ENCODE measurements around the gene ABCD2. TPM values are rescaled to one million over a fixed set of nuclear protein-coding genes. Genes with fewer than 3 reads are reported as not detected.

The ABCD2 gene
- total RNA-seq, 4 donors from 2014 or later = 0.33 to 0.81 (median 0.63) TPM

DNA sequence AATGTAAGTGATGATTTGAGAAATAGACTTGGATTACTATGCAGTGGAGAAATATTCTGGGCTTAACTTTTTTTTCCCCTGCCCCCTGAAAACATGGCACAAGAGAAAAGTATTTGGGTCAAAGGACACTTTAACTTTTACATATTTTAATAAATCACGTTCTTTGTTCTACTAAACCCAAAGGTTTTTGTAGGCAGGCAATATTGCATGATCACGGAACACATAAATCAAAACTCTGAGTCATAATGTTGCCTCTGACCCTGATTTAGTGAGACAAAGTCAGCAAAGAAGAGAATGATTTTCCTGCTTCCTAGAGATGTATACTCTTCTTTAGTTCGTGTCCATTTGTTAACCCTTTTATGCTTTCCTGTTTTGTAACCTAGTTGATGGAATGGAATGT lies 38.0 kb downstream of the ABCD2 start:
- Histone ChIP-seq H3K36me3 (no peaks in the 10 kb centered on the region), H3K27ac (no peak overlapping the region), H3K9me3 (no peaks in the 10 kb centered on the region), H3K4me1 (no peaks in the 10 kb centered on the region), H3K27me3 (no peaks in the 10 kb centered on the region), H3K4me3 (replicated peaks in 1 of 3) (no peak overlapping the region)
- no peak for DNase-seq
- TF ChIP-seq POLR2A (IDR thresholded peaks at IDR 0.05) = no peak
- TF ChIP-seq, protein P1, sequence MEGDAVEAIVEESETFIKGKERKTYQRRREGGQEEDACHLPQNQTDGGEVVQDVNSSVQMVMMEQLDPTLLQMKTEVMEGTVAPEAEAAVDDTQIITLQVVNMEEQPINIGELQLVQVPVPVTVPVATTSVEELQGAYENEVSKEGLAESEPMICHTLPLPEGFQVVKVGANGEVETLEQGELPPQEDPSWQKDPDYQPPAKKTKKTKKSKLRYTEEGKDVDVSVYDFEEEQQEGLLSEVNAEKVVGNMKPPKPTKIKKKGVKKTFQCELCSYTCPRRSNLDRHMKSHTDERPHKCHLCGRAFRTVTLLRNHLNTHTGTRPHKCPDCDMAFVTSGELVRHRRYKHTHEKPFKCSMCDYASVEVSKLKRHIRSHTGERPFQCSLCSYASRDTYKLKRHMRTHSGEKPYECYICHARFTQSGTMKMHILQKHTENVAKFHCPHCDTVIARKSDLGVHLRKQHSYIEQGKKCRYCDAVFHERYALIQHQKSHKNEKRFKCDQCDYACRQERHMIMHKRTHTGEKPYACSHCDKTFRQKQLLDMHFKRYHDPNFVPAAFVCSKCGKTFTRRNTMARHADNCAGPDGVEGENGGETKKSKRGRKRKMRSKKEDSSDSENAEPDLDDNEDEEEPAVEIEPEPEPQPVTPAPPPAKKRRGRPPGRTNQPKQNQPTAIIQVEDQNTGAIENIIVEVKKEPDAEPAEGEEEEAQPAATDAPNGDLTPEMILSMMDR (IDR thresholded peaks at IDR 0.05) = no peak
- intact Hi-C loops (cut with DNase I) = no loop called here
- 48 to 60% methylated on average over 3 of the region's 3 CpGs for WGBS, 2 donors

DNA sequence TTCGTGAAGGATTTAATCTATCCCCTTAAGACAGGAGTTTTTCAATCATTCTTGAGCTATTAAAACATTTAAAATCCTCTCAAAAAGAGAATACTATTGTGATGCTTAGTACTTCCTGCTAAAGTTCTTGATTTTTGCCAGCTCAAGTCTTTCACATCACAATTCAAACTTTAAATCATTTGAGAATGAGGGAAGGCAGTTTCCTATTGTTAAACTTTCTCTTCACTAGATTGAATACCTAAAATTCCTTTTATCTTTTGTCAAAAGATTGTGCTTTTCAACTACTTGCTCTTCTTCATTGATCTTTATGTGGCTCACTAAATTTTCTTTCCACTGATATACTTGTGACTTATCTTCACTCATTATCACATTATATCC lies 44.1 kb downstream of the ABCD2 start:
- no peak for DNase-seq
- H3K9me3 ChIP-seq = no peaks in the 10 kb centered on the region
- no peaks in the 10 kb centered on the region for H3K27me3 ChIP-seq
- intact Hi-C loops (cut with DNase I) = no loop called here
- H3K27ac ChIP-seq = no peak overlapping the region
- TF ChIP-seq, protein P1 (IDR thresholded peaks at IDR 0.05) = no peak
- no peak for TF ChIP-seq POLR2A (IDR thresholded peaks at IDR 0.05)
- no peaks in the 10 kb centered on the region for H3K4me1 ChIP-seq
- H3K36me3 ChIP-seq = no peaks in the 10 kb centered on the region
- WGBS, 2 donors = 54 to 55% methylated on average over 1 of the region's 1 CpG
- no peak overlapping the region for H3K4me3 ChIP-seq (replicated peaks in 1 of 3)

DNA sequence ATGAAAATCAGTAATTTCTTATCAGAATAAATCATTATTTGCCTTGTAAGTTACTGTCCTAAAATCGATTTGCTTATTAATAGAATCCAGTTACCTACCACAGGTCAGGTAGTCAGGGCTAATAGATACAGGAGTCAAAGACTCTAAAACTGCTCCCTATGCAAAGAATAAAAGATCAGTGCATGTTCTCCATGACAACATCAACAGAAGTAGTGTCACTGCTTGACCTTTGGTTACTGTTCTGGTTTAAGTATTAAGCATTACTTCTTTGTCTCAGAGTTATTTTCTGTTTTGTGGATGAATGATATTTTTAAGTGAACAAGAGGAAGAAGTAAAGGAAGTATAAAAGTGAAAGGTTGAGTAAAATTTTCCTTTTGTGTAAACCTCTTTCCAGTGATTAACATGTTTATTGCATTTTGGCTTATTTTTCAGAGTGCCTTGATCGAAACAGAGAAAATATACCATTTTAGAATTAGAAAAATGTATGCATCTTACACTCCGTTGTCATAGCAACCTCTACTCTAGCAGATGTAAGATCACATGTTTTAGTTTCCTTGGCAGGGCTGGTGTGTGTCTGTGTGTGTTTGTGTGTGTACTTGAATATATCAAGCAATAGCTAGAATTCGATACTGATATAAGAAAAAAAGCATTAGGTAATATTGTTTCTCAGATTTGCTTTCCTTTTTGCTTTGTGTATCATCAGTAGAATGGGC lies 44.7 kb downstream of the ABCD2 start:
- TF ChIP-seq, protein P1 (IDR thresholded peaks at IDR 0.05) = no peak
- TF ChIP-seq POLR2A (IDR thresholded peaks at IDR 0.05) = no peak
- no peak overlapping the region for H3K27ac ChIP-seq
- intact Hi-C loops (cut with DNase I) = no loop called here
- no peaks in the 10 kb centered on the region for H3K36me3 ChIP-seq
- H3K4me3 ChIP-seq (replicated peaks in 1 of 3) = no peak overlapping the region
- H3K4me1 ChIP-seq = no peaks in the 10 kb centered on the region
- no peak for DNase-seq
- H3K9me3 ChIP-seq = no peaks in the 10 kb centered on the region
- WGBS, 2 donors = 74 to 75% methylated on average over 4 of the region's 4 CpGs
- H3K27me3 ChIP-seq = no peaks in the 10 kb centered on the region

DNA sequence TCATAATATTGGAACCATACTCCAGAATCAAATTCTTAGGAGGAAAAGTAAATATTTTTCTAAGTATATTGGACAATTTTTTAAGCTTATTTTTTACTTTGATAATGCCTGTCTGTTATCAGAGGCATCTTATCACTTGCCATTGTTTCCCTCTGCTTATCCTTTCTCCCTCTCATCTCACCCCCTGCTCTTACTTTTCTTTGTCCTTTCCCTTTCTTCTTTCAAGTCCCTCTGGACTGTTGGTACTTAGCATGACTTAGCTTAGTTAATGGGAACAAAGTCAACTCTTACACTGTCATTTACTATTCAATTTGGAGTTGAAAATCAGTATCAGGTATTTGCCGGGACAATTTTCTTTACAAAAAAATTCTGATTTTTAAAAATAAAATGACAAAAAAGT lies 45.2 kb downstream of the ABCD2 start:
- WGBS, 2 donors = 89 to 90% methylated on average over 1 of the region's 1 CpG
- no peak for DNase-seq

DNA sequence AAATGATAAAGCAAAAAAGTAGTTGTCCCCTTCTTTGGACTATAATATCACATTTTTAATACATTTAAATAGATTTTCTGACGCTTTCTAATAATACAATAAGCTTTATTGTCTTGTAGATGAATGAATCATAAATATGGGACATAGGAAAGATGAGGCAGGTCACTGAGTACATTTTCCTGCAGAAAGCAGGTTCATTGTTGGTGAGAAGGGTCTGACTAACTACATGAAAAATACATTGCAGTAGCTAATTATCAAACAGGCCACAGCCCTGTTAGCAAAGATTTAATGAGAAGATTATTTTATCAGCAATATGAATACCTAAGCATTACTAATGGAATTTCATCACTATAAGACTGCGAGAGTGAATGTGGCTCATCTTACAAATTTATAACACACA lies 45.6 kb downstream of the ABCD2 start:
- no peaks in the 10 kb centered on the region for H3K36me3 ChIP-seq
- DNase-seq = no peak
- no peak overlapping the region for H3K4me3 ChIP-seq (replicated peaks in 1 of 3)
- no peaks in the 10 kb centered on the region for H3K27me3 ChIP-seq
- no peaks in the 10 kb centered on the region for H3K9me3 ChIP-seq
- intact Hi-C loops (cut with DNase I) = no loop called here
- no peaks in the 10 kb centered on the region for H3K4me1 ChIP-seq
- WGBS, 2 donors = 66 to 88% methylated on average over 2 of the region's 2 CpGs
- TF ChIP-seq, protein P1 (IDR thresholded peaks at IDR 0.05) = no peak
- no peak for TF ChIP-seq POLR2A (IDR thresholded peaks at IDR 0.05)
- H3K27ac ChIP-seq = no peak overlapping the region

More for the DNA sequence above, 45.2 kb downstream of the ABCD2 start:
- no peak overlapping the region for H3K27ac ChIP-seq
- intact Hi-C loops (cut with DNase I) = no loop called here
- H3K9me3 ChIP-seq = no peaks in the 10 kb centered on the region
- H3K4me3 ChIP-seq (replicated peaks in 1 of 3) = no peak overlapping the region
- TF ChIP-seq POLR2A (IDR thresholded peaks at IDR 0.05) = no peak
- TF ChIP-seq, protein P1 (IDR thresholded peaks at IDR 0.05) = no peak
- no peaks in the 10 kb centered on the region for H3K36me3 ChIP-seq
- no peaks in the 10 kb centered on the region for H3K27me3 ChIP-seq
- H3K4me1 ChIP-seq = no peaks in the 10 kb centered on the region

Measured in thyroid gland (tissue), 4 donors.